ENCODE measurements around the gene INPP4A. TPM values are rescaled to one million over a fixed set of nuclear protein-coding genes. Genes with fewer than 3 reads are reported as not detected.

The INPP4A gene
- polyA plus RNA-seq, 1 of the 3 experiments (the other 2 are of a cell fraction) = 15.0 TPM

GRCh38 chr2:98524168-98524567 lies 79.5 kb downstream of the INPP4A start:
- H3K27me3 ChIP-seq (ENCODE audit: insufficient read depth) = no peaks in the 10 kb centered on the region
- WGBS (ENCODE audit: low lambda C conversion rate) = 80% methylated on average over 3 of the region's 3 CpGs

More at GRCh38 chr2:98524168-98524567, 79.5 kb downstream of the INPP4A start:
- POLR2A ChIA-PET = no interaction called here
- Histone ChIP-seq H3K27ac (ENCODE audit: low read depth in 2 of 2, low read length in 1 of 2) (no peak overlapping the region; a peak in 1 of 4 replicates), H3K4me1 (ENCODE audit: control insufficient read depth in 1 of 2, insufficient read depth in 2 of 2, low read depth in 1 of 2, low read length in 1 of 2) (peaks cover 0 to 4% of the 10 kb centered on the region in 2 experiments; a peak in 1 of 4 replicates), H3K79me2 (ENCODE audit: insufficient read depth) (no peaks in the 10 kb centered on the region), H3K4me2 (no peak overlapping the region), H3F3A (replicated peaks; ENCODE audit: insufficient read depth) (no peaks in the 10 kb centered on the region), H3K9me2 (no peaks in the 10 kb centered on the region), H4K20me1 (ENCODE audit: insufficient read depth) (no peaks in the 10 kb centered on the region), H3K4me3 (ENCODE audit: low read depth in 2 of 2, low read length in 1 of 2) (no peak overlapping the region), H3K36me3 (replicated peaks in 1 of 2; ENCODE audit: control insufficient read depth in 1 of 2, insufficient read depth in 2 of 2, low read length in 1 of 2) (peaks cover 3 to 11% of the 10 kb centered on the region in 2 experiments), H3K9ac (no peak overlapping the region), H3K9me3 (no peaks in the 10 kb centered on the region), H2AFZ (ENCODE audit: low read depth) (no peak overlapping the region)
- no peak for DNase-seq
- TF ChIP-seq FOXJ3 (CRISPR knock-in tag; IDR thresholded peaks at IDR 0.05) = no peak
- no peak for TF ChIP-seq GABPA (IDR thresholded peaks at IDR 0.05; ENCODE audit: low read depth)
- no peak for TF ChIP-seq JUND (IDR thresholded peaks at IDR 0.05)
- no peak for TF ChIP-seq CHD2 (IDR thresholded peaks at IDR 0.05; ENCODE audit: low read length, partially characterized antibody)
- TF ChIP-seq MAX (IDR thresholded peaks at IDR 0.05; ENCODE audit: low read depth) = no peak
- TF ChIP-seq EP300 (IDR thresholded peaks at IDR 0.05; ENCODE audit: borderline replicate concordance in 1 of 2, low read depth in 1 of 2, low read length in 1 of 2) = no peak
- no peak for TF ChIP-seq EZH2phosphoT487 (IDR thresholded peaks at IDR 0.05; ENCODE audit: borderline replicate concordance, low read depth)
- no peak for TF ChIP-seq USF1 (IDR thresholded peaks at IDR 0.05; ENCODE audit: borderline replicate concordance, low read depth)
- no peak for TF ChIP-seq REST (IDR thresholded peaks at IDR 0.05; ENCODE audit: low read depth, low read length)
- TF ChIP-seq NRF1 (IDR thresholded peaks at IDR 0.05; ENCODE audit: low read depth, low read length) = no peak
- no peak for TF ChIP-seq TAF1 (IDR thresholded peaks at IDR 0.05; ENCODE audit: borderline replicate concordance, low read depth, low read length)
- no peak for TF ChIP-seq TCF12 (IDR thresholded peaks at IDR 0.05)
- TF ChIP-seq IRF3 (IDR thresholded peaks at IDR 0.05; ENCODE audit: low read depth, low read length) = no peak
- no peak for TF ChIP-seq SIN3A (IDR thresholded peaks at IDR 0.05; ENCODE audit: borderline replicate concordance, low read depth, low read length)
- no peak for TF ChIP-seq ELF1 (IDR thresholded peaks at IDR 0.05)
- TF ChIP-seq MXI1 (IDR thresholded peaks at IDR 0.05; ENCODE audit: low read depth, low read length) = no peak
- TF ChIP-seq GATA2 (CRISPR knock-in tag; IDR thresholded peaks at IDR 0.05) = no peak
- CTCF ChIA-PET = interaction anchor here (0.9 to 1.0 kb wide), 2 partner anchors 9 to 45 kb away, joined by 4 to 5 read pairs; no protein-coding TSS in a partner anchor

Measured in SK-N-SH (cell line).